ENCODE data around the gene CLEC4C. TPM values are rescaled to one million over a fixed set of nuclear protein-coding genes. Genes with fewer than 3 reads are reported as not detected.
"Not testable (repeated sequence)": the region's sequence is repeated elsewhere in the genome, so short reads cannot be mapped to it uniquely, and the experiment has no call there.

The CLEC4C gene
- total RNA-seq, 1 donor, result not detected

DNA sequence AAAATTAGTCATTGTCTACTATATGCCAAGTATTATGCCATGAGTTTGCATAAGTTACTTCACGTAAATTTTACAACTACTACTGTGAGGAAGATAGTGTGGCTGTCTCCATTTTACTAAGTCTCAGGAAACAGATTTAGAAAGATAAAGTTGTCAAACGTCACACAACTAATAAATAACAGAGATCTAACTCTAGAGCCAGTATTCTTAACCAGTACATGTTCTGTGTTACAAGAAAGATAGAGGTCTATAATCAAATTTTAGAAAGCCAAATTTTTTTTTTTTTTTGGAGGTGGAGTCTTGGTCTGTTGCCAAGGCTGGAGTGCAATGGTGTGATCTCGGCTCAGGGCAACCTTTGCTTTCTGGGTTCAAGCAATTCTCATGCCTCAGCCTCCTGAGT, 14.2 kb downstream of the CLEC4C start:
- no peak for DNase-seq (ENCODE audit: insufficient read length, low spot score, missing footprints)
- Histone ChIP-seq H3K4me3 (ENCODE audit: insufficient read depth, low read length) (no peak overlapping the region), H3K36me3 (ENCODE audit: insufficient read depth, low read length) (no peaks in the 10 kb centered on the region), H3K4me1 (ENCODE audit: insufficient read depth, low read length) (no peaks in the 10 kb centered on the region), H2AFZ (ENCODE audit: low read length) (no peak overlapping the region), H4K20me1 (ENCODE audit: insufficient read depth, low read length) (no peaks in the 10 kb centered on the region), H3K4me2 (ENCODE audit: insufficient read depth, low read length) (no peak overlapping the region), H3K27me3 (ENCODE audit: insufficient read depth, low read length) (no peaks in the 10 kb centered on the region), H3K9me3 (ENCODE audit: low read depth, low read length) (no peaks in the 10 kb centered on the region), H3K79me2 (ENCODE audit: insufficient read depth, low read length) (no peaks in the 10 kb centered on the region), H3K27ac (ENCODE audit: low read depth, low read length) (no peak overlapping the region)
- TF ChIP-seq CTCF (IDR thresholded peaks at IDR 0.05; ENCODE audit: extremely low read depth, low read depth, low read length), result no peak

GRCh38 chr12:7731486-7731885, 15.7 kb downstream of the CLEC4C start:
- no peaks in the 10 kb centered on the region for H4K20me1 ChIP-seq (ENCODE audit: insufficient read depth, low read length)
- TF ChIP-seq CTCF (IDR thresholded peaks at IDR 0.05; ENCODE audit: extremely low read depth, low read depth, low read length), result no peak
- H3K9me3 ChIP-seq (ENCODE audit: low read depth, low read length), result no peaks in the 10 kb centered on the region
- no peak overlapping the region for H3K4me2 ChIP-seq (ENCODE audit: insufficient read depth, low read length)
- DNase-seq (ENCODE audit: insufficient read length, low spot score, missing footprints), result no peak
- no peak overlapping the region for H2AFZ ChIP-seq (ENCODE audit: low read length)
- H3K27me3 ChIP-seq (ENCODE audit: insufficient read depth, low read length), result no peaks in the 10 kb centered on the region
- no peaks in the 10 kb centered on the region for H3K4me1 ChIP-seq (ENCODE audit: insufficient read depth, low read length)
- H3K4me3 ChIP-seq (ENCODE audit: insufficient read depth, low read length), result no peak overlapping the region
- H3K79me2 ChIP-seq (ENCODE audit: insufficient read depth, low read length), result no peaks in the 10 kb centered on the region
- H3K36me3 ChIP-seq (ENCODE audit: insufficient read depth, low read length), result no peaks in the 10 kb centered on the region
- H3K27ac ChIP-seq (ENCODE audit: low read depth, low read length), result no peak overlapping the region

- not testable (repeated sequence) for H3K4me1 ChIP-seq (ENCODE audit: insufficient read depth, low read length)
Observed at GRCh38 chr12:7730984-7731383, 16.2 kb downstream of the CLEC4C start.

DNA sequence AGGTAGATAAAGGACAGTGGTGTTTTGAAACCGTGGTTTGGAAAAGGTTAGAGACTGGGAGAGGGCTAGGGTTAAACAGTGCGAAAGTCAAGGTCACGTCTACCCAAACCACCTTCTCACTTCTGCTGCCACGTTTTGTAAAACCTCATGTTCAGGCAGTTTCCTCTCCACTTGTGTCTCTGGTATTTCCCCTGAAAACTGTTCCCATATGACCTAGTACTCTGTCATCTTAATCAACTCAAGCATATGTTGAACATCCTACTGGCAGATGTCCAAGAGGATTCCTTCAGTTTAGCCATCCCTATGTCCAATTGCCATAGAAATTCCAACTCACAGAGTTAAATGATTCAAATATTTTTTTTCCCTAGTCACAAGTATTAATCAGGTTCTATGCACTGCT, 17.4 kb downstream of the CLEC4C start:
- no peaks in the 10 kb centered on the region for H3K36me3 ChIP-seq (ENCODE audit: insufficient read depth, low read length)

More at GRCh38 chr12:7730984-7731383, 16.2 kb downstream of the CLEC4C start:
- H3K9me3 ChIP-seq (ENCODE audit: low read depth, low read length); H4K20me1 ChIP-seq (ENCODE audit: insufficient read depth, low read length); H3K4me3 ChIP-seq (ENCODE audit: insufficient read depth, low read length); DNase-seq (ENCODE audit: insufficient read length, low spot score, missing footprints); H2AFZ ChIP-seq (ENCODE audit: low read length); H3K4me2 ChIP-seq (ENCODE audit: insufficient read depth, low read length); H3K36me3 ChIP-seq (ENCODE audit: insufficient read depth, low read length); H3K27ac ChIP-seq (ENCODE audit: low read depth, low read length); H3K79me2 ChIP-seq (ENCODE audit: insufficient read depth, low read length); H3K27me3 ChIP-seq (ENCODE audit: insufficient read depth, low read length): not testable (repeated sequence)

More for the DNA sequence above, 17.4 kb downstream of the CLEC4C start:
- Histone ChIP-seq H4K20me1 (ENCODE audit: insufficient read depth, low read length) (no peaks in the 10 kb centered on the region), H3K27me3 (ENCODE audit: insufficient read depth, low read length) (no peaks in the 10 kb centered on the region), H3K9me3 (ENCODE audit: low read depth, low read length) (no peaks in the 10 kb centered on the region), H3K4me3 (ENCODE audit: insufficient read depth, low read length) (no peak overlapping the region), H3K4me1 (ENCODE audit: insufficient read depth, low read length) (no peaks in the 10 kb centered on the region), H3K79me2 (ENCODE audit: insufficient read depth, low read length) (no peaks in the 10 kb centered on the region), H2AFZ (ENCODE audit: low read length) (no peak overlapping the region), H3K27ac (ENCODE audit: low read depth, low read length) (no peak overlapping the region), H3K4me2 (ENCODE audit: insufficient read depth, low read length) (no peak overlapping the region)
- no peak for TF ChIP-seq CTCF (IDR thresholded peaks at IDR 0.05; ENCODE audit: extremely low read depth, low read depth, low read length)
- DNase-seq (ENCODE audit: insufficient read length, low spot score, missing footprints), result no peak

Data from osteoblast (primary cell).